ENCODE results near the gene ELOA2. TPM values are rescaled to one million over a fixed set of nuclear protein-coding genes. Genes with fewer than 3 reads are reported as not detected.
"Not testable (repeated sequence)": the region's sequence is repeated elsewhere in the genome, so short reads cannot be mapped to it uniquely, and the experiment has no call there.

The ELOA2 gene
- total RNA-seq, 2 experiments from 2014 or later, result not detected

DNA sequence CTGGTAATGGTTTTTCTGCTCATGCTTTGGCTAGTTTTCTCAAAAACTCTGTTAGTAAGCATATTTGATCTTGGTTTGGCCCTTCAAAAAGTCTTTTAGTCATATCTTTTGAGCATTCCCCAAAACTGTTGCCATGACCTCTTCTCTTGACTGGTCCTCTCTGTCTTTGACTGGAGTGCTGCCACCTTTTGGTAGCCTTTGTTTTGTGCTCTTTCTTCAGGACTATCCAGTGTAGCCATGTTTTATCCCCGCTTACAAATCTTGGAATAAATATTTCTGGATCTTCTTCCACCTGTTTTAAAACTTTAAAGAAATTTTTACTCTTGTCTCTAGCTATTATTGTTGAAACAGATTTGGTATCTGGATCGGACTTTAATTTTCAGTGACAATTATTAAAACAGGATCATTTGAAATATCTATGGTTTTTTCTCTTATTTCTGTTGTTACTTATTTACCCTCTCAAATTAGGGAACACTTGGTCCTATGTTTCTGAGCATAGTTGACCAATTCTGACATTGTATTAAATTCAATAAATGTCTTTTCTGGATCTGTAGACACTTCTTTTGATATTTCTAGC, 965 bp upstream of the ELOA2 start:
- no peak overlapping the region for H3K4me3 Mint-ChIP-seq
- H3K27me3 Mint-ChIP-seq (ENCODE audit: low read depth), result peaks cover 3% of the 10 kb centered on the region
- H3K4me1 Mint-ChIP-seq (ENCODE audit: low read depth), result no peaks in the 10 kb centered on the region
- ATAC-seq (no peak), DNase-seq (no peak)
- CTCF ChIA-PET, result no interaction called here
- POLR2A ChIA-PET, result no interaction called here
- peaks cover 21% of the 10 kb centered on the region for H3K9me3 Mint-ChIP-seq (ENCODE audit: insufficient read depth)
- H3K27ac Mint-ChIP-seq, result no peak overlapping the region
- no peaks in the 10 kb centered on the region for H3K36me3 Mint-ChIP-seq (ENCODE audit: low read depth)

DNA sequence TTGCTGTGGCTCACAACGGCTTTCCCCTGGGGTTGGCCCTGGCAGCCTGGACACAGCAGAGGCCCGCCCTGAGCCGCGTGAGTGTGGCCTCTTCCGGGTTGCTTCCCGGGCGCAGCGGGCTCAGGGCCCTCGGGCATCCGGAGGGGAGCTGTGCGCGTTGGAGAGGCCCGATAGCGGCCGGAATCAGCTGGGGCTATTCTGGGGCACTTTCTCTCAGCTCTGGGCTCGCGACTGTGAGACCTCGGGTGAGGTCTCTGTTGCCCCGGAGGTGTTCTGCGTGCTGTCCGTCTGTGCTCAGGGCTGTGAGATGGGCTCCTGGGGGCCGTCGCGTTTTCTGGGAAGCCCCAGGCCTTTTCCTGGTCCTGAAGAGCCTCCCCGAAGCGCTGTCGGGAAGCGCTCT, 830 bp downstream of the ELOA2 start:
- H3K27ac Mint-ChIP-seq; ATAC-seq; CTCF ChIA-PET; H3K4me3 Mint-ChIP-seq; H3K4me1 Mint-ChIP-seq (ENCODE audit: low read depth); DNase-seq; POLR2A ChIA-PET; H3K27me3 Mint-ChIP-seq (ENCODE audit: low read depth); H3K36me3 Mint-ChIP-seq (ENCODE audit: low read depth): not testable (repeated sequence)
- peaks cover 21% of the 10 kb centered on the region for H3K9me3 Mint-ChIP-seq (ENCODE audit: insufficient read depth)

DNA sequence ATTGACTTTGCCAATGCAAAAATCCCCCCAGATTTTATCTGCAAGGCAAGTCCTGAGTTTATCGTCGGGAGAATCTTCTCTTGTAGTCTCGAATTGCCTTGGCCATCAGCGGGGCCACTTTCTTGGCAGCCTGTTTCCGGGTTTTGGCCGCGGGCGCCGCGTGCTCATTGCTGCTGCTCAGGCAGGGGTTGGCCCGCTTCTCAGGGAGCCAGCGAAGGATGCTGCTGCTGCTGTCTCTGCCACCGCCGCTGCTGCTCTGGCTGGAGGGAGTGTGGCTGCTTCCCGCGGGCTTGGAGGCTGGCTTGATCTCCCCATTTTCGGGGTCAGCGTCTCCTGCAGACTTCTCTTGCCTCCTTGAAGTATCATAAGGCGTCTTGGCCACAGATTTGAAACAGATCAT, 2.5 kb downstream of the ELOA2 start:
- H3K27ac Mint-ChIP-seq, result no peak overlapping the region
- no peaks in the 10 kb centered on the region for H3K27me3 Mint-ChIP-seq (ENCODE audit: low read depth)
- H3K36me3 Mint-ChIP-seq (ENCODE audit: low read depth), result no peaks in the 10 kb centered on the region
- ChIA-PET POLR2A (no interaction called here), CTCF (no interaction called here)
- H3K4me1 Mint-ChIP-seq (ENCODE audit: low read depth), result no peaks in the 10 kb centered on the region
- no peak for ATAC-seq
- H3K9me3 Mint-ChIP-seq (ENCODE audit: insufficient read depth), result peaks cover 21% of the 10 kb centered on the region
- no peak overlapping the region for H3K4me3 Mint-ChIP-seq
- DNase-seq, result no peak

DNA sequence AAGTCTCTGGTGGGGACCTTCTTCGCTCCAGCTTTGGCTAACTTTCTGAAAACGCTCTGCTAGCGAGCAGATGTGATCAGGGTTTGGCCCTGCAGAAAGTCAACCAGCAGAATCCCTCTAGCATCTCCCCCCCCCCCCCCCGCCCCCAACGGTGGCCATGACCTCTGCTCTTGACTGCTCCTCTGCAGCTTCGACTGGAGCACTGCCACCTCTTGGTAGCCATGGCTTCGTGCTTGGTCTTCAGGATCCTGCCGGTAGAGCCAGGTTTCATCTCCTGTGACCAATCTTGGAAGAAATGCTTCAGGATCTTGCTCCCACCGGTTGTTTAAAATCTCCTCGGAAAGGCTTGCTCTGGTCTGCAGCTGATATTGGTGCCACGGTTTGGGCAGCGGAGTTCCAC, 4.5 kb downstream of the ELOA2 start:
- H3K27ac Mint-ChIP-seq; H3K27me3 Mint-ChIP-seq (ENCODE audit: low read depth); H3K4me1 Mint-ChIP-seq (ENCODE audit: low read depth); DNase-seq; H3K4me3 Mint-ChIP-seq; POLR2A ChIA-PET; ATAC-seq; CTCF ChIA-PET; H3K36me3 Mint-ChIP-seq (ENCODE audit: low read depth): not testable (repeated sequence)
- peaks cover 17% of the 10 kb centered on the region for H3K9me3 Mint-ChIP-seq (ENCODE audit: insufficient read depth)

DNA sequence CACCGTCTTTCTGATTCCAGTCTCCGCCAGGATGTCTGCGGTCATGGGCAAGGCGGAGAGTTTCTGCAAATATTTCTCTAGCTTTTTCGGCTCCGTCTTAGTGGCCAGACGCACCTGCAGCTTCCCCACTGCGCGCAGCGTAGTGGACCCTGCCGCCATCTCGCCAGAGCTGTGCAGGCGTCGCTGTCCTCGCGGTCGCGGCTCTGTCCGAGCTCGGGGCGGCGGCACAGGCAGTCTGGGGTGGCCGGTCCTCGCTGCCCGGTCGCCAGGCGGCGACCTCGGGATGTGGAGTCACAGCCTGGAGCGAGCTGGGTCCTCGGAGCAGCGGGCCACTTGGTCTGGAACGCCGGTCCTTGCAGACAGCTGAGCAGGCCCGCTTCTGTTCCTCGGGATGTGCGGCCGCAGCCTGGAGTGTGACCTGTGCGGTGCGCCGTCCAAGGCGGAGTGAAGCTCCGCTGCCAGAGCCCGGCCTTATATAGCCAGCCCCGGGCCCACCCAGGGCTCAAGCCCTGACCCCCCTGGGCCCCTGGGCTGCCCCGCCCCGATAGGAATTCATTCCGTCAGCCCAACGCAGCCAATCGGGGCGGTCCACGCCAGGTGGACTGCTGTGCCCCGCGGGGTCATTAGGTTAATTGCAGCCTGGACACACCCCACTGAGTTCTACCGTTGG, 5.6 kb downstream of the ELOA2 start:
- peaks cover 16% of the 10 kb centered on the region for H3K9me3 Mint-ChIP-seq (ENCODE audit: insufficient read depth)
- DNase-seq; POLR2A ChIA-PET; H3K4me3 Mint-ChIP-seq; H3K36me3 Mint-ChIP-seq (ENCODE audit: low read depth); H3K27ac Mint-ChIP-seq; H3K4me1 Mint-ChIP-seq (ENCODE audit: low read depth); CTCF ChIA-PET; H3K27me3 Mint-ChIP-seq (ENCODE audit: low read depth): not testable (repeated sequence)
- ATAC-seq, result peak; percentile 28

DNA sequence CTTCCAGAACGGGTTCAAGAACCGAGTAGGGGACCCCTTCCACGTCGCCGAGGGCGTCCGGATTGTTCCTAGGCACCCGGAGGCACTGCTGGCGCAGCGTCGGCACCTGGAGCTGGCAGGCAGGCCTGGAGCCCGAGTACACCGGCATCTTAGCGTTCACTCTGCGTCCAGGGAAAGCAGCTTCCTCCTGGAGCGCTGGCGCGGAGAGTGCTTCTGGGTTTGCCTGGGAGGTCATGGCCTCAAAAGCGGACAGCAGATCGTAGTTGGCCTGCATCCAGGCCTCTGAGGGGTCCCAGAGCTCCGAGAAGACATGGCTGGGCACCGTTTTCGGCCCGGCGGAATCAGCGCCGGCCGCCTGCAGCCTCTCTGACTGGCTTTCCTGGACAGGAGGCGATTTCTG, 6.7 kb downstream of the ELOA2 start:
- ATAC-seq; DNase-seq; H3K36me3 Mint-ChIP-seq (ENCODE audit: low read depth); H3K27me3 Mint-ChIP-seq (ENCODE audit: low read depth); CTCF ChIA-PET; H3K4me3 Mint-ChIP-seq; H3K27ac Mint-ChIP-seq; POLR2A ChIA-PET; H3K4me1 Mint-ChIP-seq (ENCODE audit: low read depth): not testable (repeated sequence)
- peaks cover 16% of the 10 kb centered on the region for H3K9me3 Mint-ChIP-seq (ENCODE audit: insufficient read depth)

DNA sequence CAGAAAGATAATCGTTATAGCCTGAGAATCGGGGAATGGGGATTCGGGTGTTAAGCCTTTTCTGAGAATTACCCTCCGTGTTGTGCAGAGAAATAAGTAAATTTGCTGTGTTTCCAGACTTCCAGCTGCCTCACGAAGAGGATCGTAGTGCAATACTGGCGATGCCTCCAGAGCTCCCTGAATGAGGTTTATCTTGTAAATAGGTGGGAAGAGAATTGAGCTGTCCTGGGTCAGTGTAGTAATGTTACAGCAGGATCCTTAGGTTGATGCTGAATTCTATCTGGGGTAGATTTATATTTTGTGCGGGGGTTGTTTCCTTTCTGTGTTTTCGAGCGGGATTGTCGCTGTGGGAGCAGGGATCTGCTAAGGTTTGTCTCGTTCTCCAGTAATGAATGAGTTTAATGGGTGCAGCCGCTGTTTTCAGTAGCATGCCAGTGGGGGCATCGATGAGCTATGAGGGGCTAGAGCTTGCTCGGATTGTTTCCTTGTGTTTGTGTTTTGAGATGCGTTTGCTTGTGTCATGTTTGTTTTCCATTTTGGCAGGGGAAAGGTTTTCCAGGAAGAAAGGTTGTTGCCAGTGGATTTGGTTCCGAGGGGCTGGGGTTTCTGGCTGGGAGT, 9.8 kb downstream of the ELOA2 start:
- H3K36me3 Mint-ChIP-seq (ENCODE audit: low read depth); H3K4me1 Mint-ChIP-seq (ENCODE audit: low read depth); H3K9me3 Mint-ChIP-seq (ENCODE audit: insufficient read depth); POLR2A ChIA-PET; H3K27ac Mint-ChIP-seq; H3K4me3 Mint-ChIP-seq; DNase-seq; CTCF ChIA-PET; ATAC-seq; H3K27me3 Mint-ChIP-seq (ENCODE audit: low read depth): not testable (repeated sequence)

DNA sequence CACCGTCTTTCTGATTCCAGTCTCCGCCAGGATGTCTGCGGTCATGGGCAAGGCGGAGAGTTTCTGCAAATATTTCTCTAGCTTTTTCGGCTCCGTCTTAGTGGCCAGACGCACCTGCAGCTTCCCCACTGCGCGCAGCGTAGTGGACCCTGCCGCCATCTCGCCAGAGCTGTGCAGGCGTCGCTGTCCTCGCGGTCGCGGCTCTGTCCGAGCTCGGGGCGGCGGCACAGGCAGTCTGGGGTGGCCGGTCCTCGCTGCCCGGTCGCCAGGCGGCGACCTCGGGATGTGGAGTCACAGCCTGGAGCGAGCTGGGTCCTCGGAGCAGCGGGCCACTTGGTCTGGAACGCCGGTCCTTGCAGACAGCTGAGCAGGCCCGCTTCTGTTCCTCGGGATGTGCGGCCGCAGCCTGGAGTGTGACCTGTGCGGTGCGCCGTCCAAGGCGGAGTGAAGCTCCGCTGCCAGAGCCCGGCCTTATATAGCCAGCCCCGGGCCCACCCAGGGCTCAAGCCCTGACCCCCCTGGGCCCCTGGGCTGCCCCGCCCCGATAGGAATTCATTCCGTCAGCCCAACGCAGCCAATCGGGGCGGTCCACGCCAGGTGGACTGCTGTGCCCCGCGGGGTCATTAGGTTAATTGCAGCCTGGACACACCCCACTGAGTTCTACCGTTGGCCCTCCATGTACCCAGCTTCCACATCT, 11.5 kb downstream of the ELOA2 start:
- H3K27me3 Mint-ChIP-seq (ENCODE audit: low read depth); POLR2A ChIA-PET; H3K36me3 Mint-ChIP-seq (ENCODE audit: low read depth); H3K27ac Mint-ChIP-seq; H3K9me3 Mint-ChIP-seq (ENCODE audit: insufficient read depth); ATAC-seq; CTCF ChIA-PET; DNase-seq; H3K4me1 Mint-ChIP-seq (ENCODE audit: low read depth); H3K4me3 Mint-ChIP-seq: not testable (repeated sequence)

DNA sequence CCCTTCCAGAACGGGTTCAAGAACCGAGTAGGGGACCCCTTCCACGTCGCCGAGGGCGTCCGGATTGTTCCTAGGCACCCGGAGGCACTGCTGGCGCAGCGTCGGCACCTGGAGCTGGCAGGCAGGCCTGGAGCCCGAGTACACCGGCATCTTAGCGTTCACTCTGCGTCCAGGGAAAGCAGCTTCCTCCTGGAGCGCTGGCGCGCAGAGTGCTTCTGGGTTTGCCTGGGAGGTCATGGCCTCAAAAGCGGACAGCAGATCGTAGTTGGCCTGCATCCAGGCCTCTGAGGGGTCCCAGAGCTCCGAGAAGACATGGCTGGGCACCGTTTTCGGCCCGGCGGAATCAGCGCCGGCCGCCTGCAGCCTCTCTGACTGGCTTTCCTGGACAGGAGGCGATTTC, 12.6 kb downstream of the ELOA2 start:
- DNase-seq; POLR2A ChIA-PET; CTCF ChIA-PET; H3K27ac Mint-ChIP-seq; H3K9me3 Mint-ChIP-seq (ENCODE audit: insufficient read depth); H3K4me1 Mint-ChIP-seq (ENCODE audit: low read depth); H3K4me3 Mint-ChIP-seq; H3K36me3 Mint-ChIP-seq (ENCODE audit: low read depth); ATAC-seq; H3K27me3 Mint-ChIP-seq (ENCODE audit: low read depth): not testable (repeated sequence)

DNA sequence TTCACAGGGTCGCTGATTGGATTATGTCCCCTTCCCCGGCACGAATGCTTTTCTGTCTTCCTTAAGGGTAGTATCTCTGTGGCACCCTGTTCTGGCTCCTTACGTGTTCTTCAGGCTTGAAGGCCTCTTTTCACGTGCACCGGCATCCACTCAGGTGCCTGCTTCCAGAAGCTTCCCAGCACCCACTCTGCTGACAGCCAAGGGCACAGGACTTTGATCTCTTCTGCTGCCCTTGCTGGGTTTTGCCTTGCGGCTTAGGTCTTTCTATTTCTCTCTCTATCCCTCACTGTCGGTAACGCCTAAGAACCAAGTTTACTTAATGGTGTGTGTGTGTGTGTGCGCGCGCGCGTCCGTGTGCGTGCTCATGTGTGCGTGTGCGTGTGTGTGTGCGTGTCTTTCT, 14.7 kb downstream of the ELOA2 start:
- CTCF ChIA-PET; ATAC-seq; H3K4me1 Mint-ChIP-seq (ENCODE audit: low read depth); H3K9me3 Mint-ChIP-seq (ENCODE audit: insufficient read depth); H3K27ac Mint-ChIP-seq; H3K36me3 Mint-ChIP-seq (ENCODE audit: low read depth); POLR2A ChIA-PET; H3K27me3 Mint-ChIP-seq (ENCODE audit: low read depth); H3K4me3 Mint-ChIP-seq; DNase-seq: not testable (repeated sequence)

DNA sequence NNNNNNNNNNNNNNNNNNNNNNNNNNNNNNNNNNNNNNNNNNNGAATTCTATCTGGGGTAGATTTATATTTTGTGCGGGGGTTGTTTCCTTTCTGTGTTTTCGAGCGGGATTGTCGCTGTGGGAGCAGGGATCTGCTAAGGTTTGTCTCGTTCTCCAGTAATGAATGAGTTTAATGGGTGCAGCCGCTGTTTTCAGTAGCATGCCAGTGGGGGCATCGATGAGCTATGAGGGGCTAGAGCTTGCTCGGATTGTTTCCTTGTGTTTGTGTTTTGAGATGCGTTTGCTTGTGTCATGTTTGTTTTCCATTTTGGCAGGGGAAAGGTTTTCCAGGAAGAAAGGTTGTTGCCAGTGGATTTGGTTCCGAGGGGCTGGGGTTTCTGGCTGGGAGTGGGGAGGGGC, 15.6 kb downstream of the ELOA2 start:
- H3K27ac Mint-ChIP-seq; ATAC-seq; POLR2A ChIA-PET; H3K4me1 Mint-ChIP-seq (ENCODE audit: low read depth); H3K27me3 Mint-ChIP-seq (ENCODE audit: low read depth); CTCF ChIA-PET; H3K9me3 Mint-ChIP-seq (ENCODE audit: insufficient read depth); H3K36me3 Mint-ChIP-seq (ENCODE audit: low read depth); H3K4me3 Mint-ChIP-seq; DNase-seq: not testable (repeated sequence)

Data from activated CD8-positive, alpha-beta T cell treated with anti-CD3 and anti-CD28 coated beads, Interleukin-2, amount 10 ng/mL, durations not matched to agents 7 days and 5 days (primary cell).